Parathyroid adenoma (tissue), 2 donors: ENCODE data around the gene ABCC8.

Source experiments
- H2AFZ ChIP-seq: fragments of 300-600 bp; sonication (generic); one replicate; pipeline ENCODE4 v1.7.0; 2017; ENCODE audit warnings: antibody characterized with exemption, mild to moderate bottlenecking
- H3K27ac ChIP-seq: fragments of 300-600 bp; sonication (generic); one replicate; pipeline ENCODE4 v1.7.0; 2017
- H3K27me3 ChIP-seq: fragments of 300-600 bp; sonication (generic); one replicate; pipeline ENCODE4 v1.7.0; 2017; ENCODE audit warnings: low read length; ENCODE audit not compliant: control insufficient read depth, insufficient read depth
- H3K36me3 ChIP-seq: fragments of 300-600 bp; sonication (generic); one replicate; pipeline ENCODE4 v1.7.0; 2017; ENCODE audit warnings: low read length; ENCODE audit not compliant: control insufficient read depth, insufficient read depth
- H3K4me1 ChIP-seq: fragments of 300-600 bp; sonication (generic); one replicate; pipeline ENCODE4 v1.7.0; 2017; ENCODE audit warnings: control low read depth
- H3K4me2 ChIP-seq: fragments of 300-600 bp; sonication (generic); one replicate; pipeline ENCODE4 v1.7.0; 2017; ENCODE audit warnings: low read length
- H3K4me3 ChIP-seq: fragments of 300-600 bp; sonication (generic); one replicate; pipeline ENCODE4 v1.7.0; 2017; ENCODE audit warnings: low read depth, low read length
- H3K79me2 ChIP-seq: fragments of 300-600 bp; sonication (generic); one replicate; pipeline ENCODE4 v1.7.0; 2017; ENCODE audit warnings: control low read depth
- H3K9ac ChIP-seq: fragments of 300-600 bp; sonication (generic); one replicate; pipeline ENCODE4 v1.7.0; 2017; ENCODE audit warnings: mild to moderate bottlenecking
- H3K9me3 ChIP-seq: fragments of 300-600 bp; sonication (generic); one replicate; pipeline ENCODE4 v1.7.0; 2017; ENCODE audit warnings: low read length; ENCODE audit not compliant: control insufficient read depth
- TF ChIP-seq, protein P1 (sequence below): fragments of 300-600 bp; sonication (generic); IDR thresholded peaks from one replicate; pipeline ENCODE4 v1.7.0; 2017; ENCODE audit warnings: antibody characterized with exemption, mild to moderate bottlenecking
- donor health status: primary hyperparathyroidism.

The ABCC8 gene

DNA sequence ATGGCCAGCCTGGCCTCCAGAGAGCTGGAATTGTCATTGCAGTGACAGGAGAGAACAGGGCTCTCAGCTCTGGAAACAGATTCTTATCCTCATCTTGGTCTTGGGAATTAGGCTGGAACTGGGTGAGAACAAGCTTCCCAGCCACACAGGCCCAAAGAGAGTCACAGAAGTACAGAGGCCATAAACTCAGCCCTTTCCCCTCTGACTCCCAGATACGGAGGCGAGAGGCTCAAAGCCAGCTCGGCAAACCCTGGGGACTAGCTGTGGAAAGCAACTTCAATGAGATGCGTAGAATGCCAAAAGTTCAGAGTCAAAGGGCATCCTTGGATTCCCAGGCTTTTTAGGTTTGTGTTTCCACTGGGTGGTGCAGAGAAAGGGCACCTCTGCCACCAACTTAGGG lies 14.3 kb upstream of the ABCC8 start:
- H3K4me2 ChIP-seq: no peak overlapping the region
- H3K4me1 ChIP-seq: no peaks in the 10 kb centered on the region
- H3K27me3 ChIP-seq: no peaks in the 10 kb centered on the region
- H3K36me3 ChIP-seq: no peaks in the 10 kb centered on the region
- no peak overlapping the region for H3K4me3 ChIP-seq
- no peaks in the 10 kb centered on the region for H3K79me2 ChIP-seq
- no peak overlapping the region for H3K27ac ChIP-seq
- H2AFZ ChIP-seq: no peak overlapping the region
- H3K9ac ChIP-seq: no peak overlapping the region
- TF ChIP-seq, protein P1, sequence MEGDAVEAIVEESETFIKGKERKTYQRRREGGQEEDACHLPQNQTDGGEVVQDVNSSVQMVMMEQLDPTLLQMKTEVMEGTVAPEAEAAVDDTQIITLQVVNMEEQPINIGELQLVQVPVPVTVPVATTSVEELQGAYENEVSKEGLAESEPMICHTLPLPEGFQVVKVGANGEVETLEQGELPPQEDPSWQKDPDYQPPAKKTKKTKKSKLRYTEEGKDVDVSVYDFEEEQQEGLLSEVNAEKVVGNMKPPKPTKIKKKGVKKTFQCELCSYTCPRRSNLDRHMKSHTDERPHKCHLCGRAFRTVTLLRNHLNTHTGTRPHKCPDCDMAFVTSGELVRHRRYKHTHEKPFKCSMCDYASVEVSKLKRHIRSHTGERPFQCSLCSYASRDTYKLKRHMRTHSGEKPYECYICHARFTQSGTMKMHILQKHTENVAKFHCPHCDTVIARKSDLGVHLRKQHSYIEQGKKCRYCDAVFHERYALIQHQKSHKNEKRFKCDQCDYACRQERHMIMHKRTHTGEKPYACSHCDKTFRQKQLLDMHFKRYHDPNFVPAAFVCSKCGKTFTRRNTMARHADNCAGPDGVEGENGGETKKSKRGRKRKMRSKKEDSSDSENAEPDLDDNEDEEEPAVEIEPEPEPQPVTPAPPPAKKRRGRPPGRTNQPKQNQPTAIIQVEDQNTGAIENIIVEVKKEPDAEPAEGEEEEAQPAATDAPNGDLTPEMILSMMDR: no peak
- no peaks in the 10 kb centered on the region for H3K9me3 ChIP-seq

GRCh38 chr11:17490232-17490631 lies 13.6 kb upstream of the ABCC8 start:
- Histone ChIP-seq H3K9ac (no peak overlapping the region), H2AFZ (no peak overlapping the region), H3K4me2 (no peak overlapping the region), H3K79me2 (no peaks in the 10 kb centered on the region), H3K27me3 (no peaks in the 10 kb centered on the region), H3K9me3 (no peaks in the 10 kb centered on the region), H3K27ac (no peak overlapping the region), H3K4me3 (no peak overlapping the region), H3K4me1 (no peaks in the 10 kb centered on the region), H3K36me3 (no peaks in the 10 kb centered on the region)
- TF ChIP-seq, protein P1: no peak

DNA sequence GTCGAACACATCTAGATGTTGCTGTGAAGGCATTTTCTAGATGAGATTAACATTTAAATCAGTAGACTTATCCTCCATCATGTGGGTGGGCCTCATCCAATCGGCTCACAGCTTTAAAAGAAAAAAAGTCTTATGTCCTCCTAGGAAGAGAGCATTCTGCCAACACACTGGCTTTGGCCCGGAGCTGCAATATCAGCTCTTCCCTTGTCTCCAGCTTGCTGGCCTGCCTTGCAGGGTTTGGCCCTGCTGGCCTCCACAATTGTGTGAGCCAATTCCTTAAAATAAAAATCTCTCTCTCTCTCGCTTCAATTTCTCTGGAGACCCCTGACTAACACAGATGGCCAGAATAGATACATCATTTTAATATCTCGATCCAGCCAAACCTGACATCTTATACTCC lies 13.1 kb upstream of the ABCC8 start:
- no peaks in the 10 kb centered on the region for H3K27me3 ChIP-seq
- H2AFZ ChIP-seq: no peak overlapping the region
- H3K36me3 ChIP-seq: no peaks in the 10 kb centered on the region
- no peak overlapping the region for H3K9ac ChIP-seq
- no peak overlapping the region for H3K4me3 ChIP-seq
- TF ChIP-seq, protein P1: no peak
- H3K4me1 ChIP-seq: no peaks in the 10 kb centered on the region
- H3K79me2 ChIP-seq: no peaks in the 10 kb centered on the region
- no peak overlapping the region for H3K4me2 ChIP-seq
- no peak overlapping the region for H3K27ac ChIP-seq
- no peaks in the 10 kb centered on the region for H3K9me3 ChIP-seq

- Histone ChIP-seq H2AFZ (no peak overlapping the region), H3K79me2 (no peaks in the 10 kb centered on the region), H3K27ac (no peak overlapping the region), H3K9ac (no peak overlapping the region), H3K27me3 (no peaks in the 10 kb centered on the region), H3K4me1 (no peaks in the 10 kb centered on the region), H3K4me2 (no peak overlapping the region), H3K9me3 (no peaks in the 10 kb centered on the region), H3K4me3 (no peak overlapping the region), H3K36me3 (no peaks in the 10 kb centered on the region)
- TF ChIP-seq, protein P1: no peak
Observed at GRCh38 chr11:17488563-17488962, 11.9 kb upstream of the ABCC8 start.

DNA sequence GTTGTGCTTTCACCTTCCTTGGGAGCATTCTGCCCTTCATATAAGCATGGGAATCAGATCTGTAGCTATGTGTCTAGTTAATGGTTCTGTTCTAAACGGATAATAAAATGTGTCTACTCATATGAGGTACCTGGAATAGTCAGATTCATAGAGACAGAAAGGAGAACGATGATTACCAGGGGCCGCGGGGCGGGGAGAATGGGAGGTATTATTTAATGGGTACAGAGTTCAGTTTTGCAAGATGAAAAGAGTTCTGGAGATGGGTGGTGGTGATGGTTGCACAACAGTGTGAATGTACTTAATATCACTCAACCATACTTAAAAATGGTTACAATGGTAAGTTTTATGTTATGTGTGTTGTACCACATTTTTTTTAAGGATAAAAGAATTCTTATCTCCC lies 10.0 kb upstream of the ABCC8 start:
- H3K27ac ChIP-seq: no peak overlapping the region
- H3K4me3 ChIP-seq: no peak overlapping the region

More for the DNA sequence above, 10.0 kb upstream of the ABCC8 start:
- TF ChIP-seq, protein P1: no peak
- no peaks in the 10 kb centered on the region for H3K79me2 ChIP-seq
- H2AFZ ChIP-seq: no peak overlapping the region
- H3K4me2 ChIP-seq: no peak overlapping the region
- H3K9me3 ChIP-seq: no peaks in the 10 kb centered on the region
- no peaks in the 10 kb centered on the region for H3K36me3 ChIP-seq
- no peaks in the 10 kb centered on the region for H3K4me1 ChIP-seq
- no peaks in the 10 kb centered on the region for H3K27me3 ChIP-seq
- H3K9ac ChIP-seq: no peak overlapping the region
